ENCODE data around the gene TMEM260.
"Not testable (repeated sequence)": the region's sequence is repeated elsewhere in the genome, so short reads cannot be mapped to it uniquely, and the experiment has no call there.

The TMEM260 gene

GRCh38 chr14:56598519-56598918, 18.9 kb downstream of the TMEM260 start:
- DNase-seq (ENCODE audit: low spot score), result no peak

- DNase-seq (ENCODE audit: low spot score), result no peak
Measured at GRCh38 chr14:56603648-56604047, 24.1 kb downstream of the TMEM260 start.

DNA sequence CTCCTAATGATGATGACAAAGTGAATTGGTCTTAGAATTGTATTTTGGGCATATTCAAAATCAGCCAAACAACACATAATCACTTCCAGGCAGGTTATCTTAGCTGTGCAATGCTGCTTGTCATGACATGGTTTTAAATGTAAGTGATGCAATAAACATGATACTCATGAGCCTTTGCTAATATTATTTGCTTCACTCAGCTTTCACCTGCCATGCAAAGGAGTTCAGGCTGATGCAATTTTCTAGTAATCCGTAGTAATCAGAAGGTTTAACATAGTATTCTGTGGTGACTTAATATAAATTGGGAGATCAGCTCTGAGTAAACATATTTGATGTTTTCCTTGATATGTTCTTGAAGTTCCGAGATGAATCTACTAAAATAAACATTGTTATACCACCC, 29.1 kb downstream of the TMEM260 start:
- DNase-seq (ENCODE audit: low spot score), result no peak

DNA sequence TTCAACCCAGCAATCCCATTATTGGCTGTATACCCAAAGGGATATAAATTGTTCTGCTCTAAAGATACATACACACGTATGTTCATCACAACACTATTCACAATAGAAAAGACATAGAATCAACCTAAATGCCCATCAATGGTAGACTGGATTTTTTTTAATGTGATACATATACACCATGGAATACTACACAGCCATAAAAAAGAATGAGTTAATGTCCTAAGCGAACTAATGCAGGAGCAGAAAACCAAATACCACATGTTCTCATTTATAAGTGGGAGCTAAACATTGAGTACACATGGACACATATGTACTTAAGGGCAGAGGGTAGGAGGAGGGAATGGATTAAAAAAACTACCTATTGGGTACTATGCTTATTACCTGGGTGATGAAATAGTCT, 32.1 kb downstream of the TMEM260 start:
- not testable (repeated sequence) for DNase-seq (ENCODE audit: low spot score)

DNA sequence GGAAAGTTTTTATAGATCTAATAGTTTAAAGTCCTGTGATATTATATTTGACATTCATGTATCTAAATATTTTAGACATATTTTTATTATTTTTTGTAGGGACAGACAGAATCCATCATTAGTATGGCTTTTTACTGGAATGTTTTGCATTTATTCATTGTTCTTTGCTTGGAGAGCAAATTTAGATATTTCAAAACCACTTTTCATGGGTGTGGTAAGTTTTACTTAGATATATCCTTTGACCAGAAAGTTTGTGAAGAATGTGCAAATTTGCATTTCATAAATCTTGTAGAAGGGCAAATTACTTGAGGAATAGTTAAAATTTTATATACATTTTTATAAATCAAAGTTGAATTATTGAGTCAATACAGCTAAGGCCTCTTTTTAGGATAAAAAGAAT, 37.5 kb downstream of the TMEM260 start:
- no peak for DNase-seq (ENCODE audit: low spot score)

DNA sequence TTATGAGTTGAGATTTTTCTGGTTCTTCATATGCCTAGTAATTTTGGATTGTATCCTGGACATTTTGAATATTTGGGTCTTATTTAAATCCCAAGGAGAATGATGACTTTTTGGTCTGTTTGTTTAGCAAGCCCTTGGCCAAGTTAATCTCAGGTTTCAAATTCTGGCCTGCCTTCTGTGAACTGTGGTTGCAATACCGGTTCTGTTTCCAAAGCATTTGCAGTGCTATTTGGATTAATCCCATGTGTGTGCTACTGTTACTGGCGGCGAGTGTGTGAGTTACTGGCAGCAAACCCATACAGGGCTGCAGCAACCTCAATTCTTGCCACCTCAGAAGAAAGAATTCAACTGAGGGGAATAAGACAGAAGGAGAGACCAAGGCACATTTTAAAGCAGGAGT, 51.1 kb downstream of the TMEM260 start:
- no peak for DNase-seq (ENCODE audit: low spot score)

GRCh38 chr14:56632195-56632594, 52.6 kb downstream of the TMEM260 start:
- DNase-seq (ENCODE audit: low spot score), result no peak

GRCh38 chr14:56633544-56633943, 53.9 kb downstream of the TMEM260 start:
- DNase-seq (ENCODE audit: low spot score), result no peak

GRCh38 chr14:56635041-56635440, 55.4 kb downstream of the TMEM260 start:
- no peak for DNase-seq (ENCODE audit: low spot score)

DNA sequence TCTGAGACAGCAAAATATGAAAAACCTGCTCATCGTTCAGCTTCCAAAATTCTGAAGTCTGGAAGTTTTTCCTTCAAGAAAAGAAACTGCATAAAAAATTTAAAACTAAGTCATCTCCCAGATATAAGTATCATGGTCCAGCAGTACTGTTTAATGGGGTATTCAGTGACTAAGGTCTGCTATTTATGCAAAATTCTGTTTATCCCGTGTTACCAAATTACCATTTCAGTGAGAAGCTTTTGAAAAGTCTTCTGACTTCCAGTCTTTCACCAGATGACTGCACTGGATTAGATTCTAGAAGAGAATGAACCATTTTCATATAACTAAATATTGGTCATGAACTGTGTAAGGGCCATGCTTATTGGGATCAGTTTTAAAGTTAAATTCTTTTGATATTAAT, 67.9 kb downstream of the TMEM260 start:
- no peak for DNase-seq (ENCODE audit: low spot score)

- DNase-seq (ENCODE audit: low spot score), result no peak
Measured at GRCh38 chr14:56648508-56649301, 69.1 kb downstream of the TMEM260 start.

DNA sequence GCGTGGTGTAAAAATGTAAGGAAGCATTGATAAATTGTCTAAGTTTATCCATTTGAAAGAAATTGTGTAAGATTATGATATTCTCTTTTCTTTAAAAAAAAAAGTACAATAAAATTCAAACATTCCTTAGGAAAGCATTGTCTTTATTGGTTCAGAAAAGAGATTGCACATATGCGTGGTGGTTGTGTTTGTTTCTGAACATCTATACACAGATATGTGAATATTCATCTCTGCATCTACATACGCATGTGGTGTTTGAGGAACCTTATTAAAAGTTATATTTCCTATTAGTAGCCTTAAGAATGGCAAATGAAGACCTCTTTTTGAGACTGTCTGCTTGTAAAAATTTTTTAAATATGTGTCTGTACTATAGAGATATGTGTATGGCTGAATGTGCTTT, 69.8 kb downstream of the TMEM260 start:
- no peak for DNase-seq (ENCODE audit: low spot score)

DNA sequence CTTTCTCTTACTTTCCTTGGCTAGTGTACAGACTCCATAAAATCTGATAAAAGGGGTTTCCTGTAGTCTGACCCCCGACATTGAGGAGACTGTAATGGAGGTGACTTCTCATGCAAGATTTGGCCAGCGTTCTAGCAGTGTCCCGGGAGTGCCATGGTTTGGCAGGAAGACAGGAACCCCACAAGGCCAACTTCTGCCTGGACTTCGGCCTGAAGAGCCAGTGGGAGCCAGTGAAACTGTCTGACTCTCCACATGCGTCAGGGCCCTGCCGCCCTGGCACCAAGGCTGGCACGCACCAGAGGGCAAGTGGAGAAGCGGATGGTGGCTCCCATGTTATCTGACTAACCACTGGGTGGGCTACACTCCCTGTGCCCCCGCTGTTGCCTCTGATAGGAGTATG, 70.5 kb downstream of the TMEM260 start:
- DNase-seq (ENCODE audit: low spot score), result no peak

- DNase-seq (ENCODE audit: low spot score), result no peak
Measured at GRCh38 chr14:56650979-56651378, 71.4 kb downstream of the TMEM260 start.

GRCh38 chr14:56657604-56658003, 78.0 kb downstream of the TMEM260 start:
- DNase-seq (ENCODE audit: low spot score), result no peak

GRCh38 chr14:56659378-56659777, 79.8 kb downstream of the TMEM260 start:
- no peak for DNase-seq (ENCODE audit: low spot score)

DNA sequence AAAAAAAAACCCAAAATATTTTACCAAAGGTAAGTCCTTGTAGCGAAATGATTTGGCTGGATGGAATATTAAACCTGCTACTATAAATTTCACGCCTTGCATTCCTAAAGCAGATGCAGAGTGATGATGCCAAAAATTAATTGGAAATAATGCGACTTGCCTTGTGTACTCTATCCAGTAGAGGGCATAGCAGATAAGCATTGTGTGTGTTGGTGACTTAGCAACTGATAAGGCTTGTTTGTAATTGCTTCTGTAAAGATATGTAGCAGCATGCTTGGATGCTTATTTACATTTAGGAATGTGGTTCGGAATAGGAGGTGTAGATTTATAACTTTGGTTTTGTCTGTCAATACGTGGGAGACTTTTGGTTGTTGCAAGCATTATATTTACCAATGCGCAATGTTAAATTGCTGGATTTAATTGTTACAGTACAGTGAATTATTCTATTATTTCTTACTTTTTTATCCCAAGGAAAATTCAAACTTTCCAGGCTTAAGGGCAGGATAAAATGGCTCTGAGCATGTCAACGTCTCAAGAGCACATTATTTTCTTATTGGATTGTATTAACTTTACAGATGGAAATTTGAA, 80.5 kb downstream of the TMEM260 start:
- DNase-seq (ENCODE audit: low spot score), result peak; percentile 86

- no peak for DNase-seq (ENCODE audit: low spot score)
Measured at GRCh38 chr14:56660677-56661389, 81.2 kb downstream of the TMEM260 start.

GRCh38 chr14:56661478-56661877, 81.9 kb downstream of the TMEM260 start:
- DNase-seq (ENCODE audit: low spot score), result no peak

DNA sequence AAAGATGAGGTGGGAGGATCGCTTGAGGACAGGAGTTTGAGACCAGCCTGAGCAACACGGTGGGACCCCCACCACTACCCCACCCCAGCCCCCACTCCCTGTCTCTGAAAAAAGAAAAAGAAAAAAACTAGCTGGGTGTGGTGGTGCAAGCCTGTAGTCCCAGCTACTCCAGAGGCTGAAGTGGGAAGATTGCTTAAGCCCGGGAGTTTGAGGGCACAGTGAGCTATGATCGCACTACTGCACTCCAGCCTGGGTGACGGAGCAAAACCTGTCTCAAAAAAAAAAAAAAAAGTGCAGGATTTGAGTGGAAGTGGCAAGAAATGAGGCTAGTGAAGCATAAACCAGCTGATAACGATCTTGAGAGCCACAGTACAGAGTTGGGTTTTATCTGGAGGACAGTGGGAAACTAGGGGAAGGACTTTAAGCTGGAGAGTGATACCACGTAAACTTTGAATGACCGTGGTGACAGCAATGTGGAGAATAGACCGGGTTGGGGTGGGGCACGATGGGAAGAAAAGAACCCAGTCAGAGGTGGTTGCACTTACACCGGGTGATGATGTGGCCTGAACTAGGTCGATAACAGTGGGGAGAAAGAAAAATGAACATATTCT, 85.3 kb downstream of the TMEM260 start:
- DNase-seq (ENCODE audit: low spot score), result no peak

DNA sequence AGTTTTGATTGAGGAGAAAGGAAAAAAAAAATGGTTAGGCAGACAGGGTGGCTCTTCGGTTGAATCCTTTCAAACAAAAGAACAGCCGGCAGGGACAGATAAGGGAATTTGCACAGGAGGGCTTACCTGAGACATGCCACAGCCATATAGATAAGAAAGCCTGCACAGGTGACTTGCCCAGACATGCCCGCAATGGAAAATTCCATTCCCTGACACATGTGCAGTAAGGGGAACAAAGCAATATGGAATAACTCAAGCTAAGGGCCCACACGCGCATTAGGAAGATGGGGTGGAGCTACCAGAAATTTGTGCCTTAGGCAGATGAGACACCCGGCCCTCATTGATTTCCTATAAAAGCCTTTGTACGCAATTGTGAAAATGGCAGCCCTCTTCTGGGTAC, 86.7 kb downstream of the TMEM260 start:
- DNase-seq (ENCODE audit: low spot score), result no peak

- no peak for DNase-seq (ENCODE audit: low spot score)
Measured at GRCh38 chr14:56666716-56667115, 87.1 kb downstream of the TMEM260 start.

- DNase-seq (ENCODE audit: low spot score), result not testable (repeated sequence)
Measured at GRCh38 chr14:56667290-56667689, 87.7 kb downstream of the TMEM260 start.
